ENCODE results near the gene KIRREL3. TPM values are rescaled to one million over a fixed set of nuclear protein-coding genes. Genes with fewer than 3 reads are reported as not detected.

The KIRREL3 gene
- total and polyA plus RNA-seq, 4 donors: 0.90 TPM; not detected in 3

GRCh38 chr11:126696982-126697381, 303.6 kb downstream of the KIRREL3 start:
- intact Hi-C loops (cut with DNase I): no loop called here
- 88 to 90% methylated on average over 8 of the region's 8 CpGs for WGBS, 2 donors

GRCh38 chr11:126695293-126695692, 305.3 kb downstream of the KIRREL3 start:
- peaks cover 5% of the 10 kb centered on the region for H3K9me3 ChIP-seq (ENCODE audit: control insufficient read depth, low read length)
- intact Hi-C loops (cut with DNase I): no loop called here

More at GRCh38 chr11:126696982-126697381, 303.6 kb downstream of the KIRREL3 start:
- H3K9me3 ChIP-seq (ENCODE audit: control insufficient read depth, low read length): peaks cover 5% of the 10 kb centered on the region
- H3K4me3 ChIP-seq (ENCODE audit: low read length in 2 of 2): no peak overlapping the region
- ATAC-seq (ENCODE audit: low FRiP score) (no peak), DNase-seq (no peak)
- no peaks in the 10 kb centered on the region for H3K4me1 ChIP-seq (ENCODE audit: control insufficient read depth in 1 of 2, insufficient read depth in 2 of 2, low read length in 2 of 2)
- H3K27ac ChIP-seq (ENCODE audit: low read depth in 1 of 2, low read length in 2 of 2): no peak overlapping the region
- H3K36me3 ChIP-seq (ENCODE audit: control insufficient read depth in 1 of 2, insufficient read depth in 2 of 2, low read length in 1 of 2): no peaks in the 10 kb centered on the region
- H3K27me3 ChIP-seq (ENCODE audit: control insufficient read depth in 1 of 2, insufficient read depth in 2 of 2, low read length in 1 of 2): no peaks in the 10 kb centered on the region

GRCh38 chr11:126694065-126694625, 306.4 kb downstream of the KIRREL3 start:
- H3K9me3 ChIP-seq (ENCODE audit: control insufficient read depth, low read length): peaks cover 5% of the 10 kb centered on the region
- H3K36me3 ChIP-seq (ENCODE audit: control insufficient read depth in 1 of 2, insufficient read depth in 2 of 2, low read length in 1 of 2): no peaks in the 10 kb centered on the region
- no peak for ATAC-seq (ENCODE audit: low FRiP score)
- no peaks in the 10 kb centered on the region for H3K4me1 ChIP-seq (ENCODE audit: control insufficient read depth in 1 of 2, insufficient read depth in 2 of 2, low read length in 2 of 2)
- no peak overlapping the region for H3K4me3 ChIP-seq (ENCODE audit: low read length in 2 of 2)
- intact Hi-C loops (cut with DNase I): no loop called here
- no peaks in the 10 kb centered on the region for H3K27me3 ChIP-seq (ENCODE audit: control insufficient read depth in 1 of 2, insufficient read depth in 2 of 2, low read length in 1 of 2)
- H3K27ac ChIP-seq (ENCODE audit: low read depth in 1 of 2, low read length in 2 of 2): no peak overlapping the region
- 60 to 61% methylated on average over 11 of the region's 11 CpGs for WGBS, 2 donors
- DNase-seq: no peak

More at GRCh38 chr11:126695293-126695692, 305.3 kb downstream of the KIRREL3 start:
- ATAC-seq (ENCODE audit: low FRiP score) (no peak), DNase-seq (no peak)
- H3K27ac ChIP-seq (ENCODE audit: low read depth in 1 of 2, low read length in 2 of 2): no peak overlapping the region
- H3K4me3 ChIP-seq (ENCODE audit: low read length in 2 of 2): no peak overlapping the region
- H3K4me1 ChIP-seq (ENCODE audit: control insufficient read depth in 1 of 2, insufficient read depth in 2 of 2, low read length in 2 of 2): no peaks in the 10 kb centered on the region
- H3K36me3 ChIP-seq (ENCODE audit: control insufficient read depth in 1 of 2, insufficient read depth in 2 of 2, low read length in 1 of 2): no peaks in the 10 kb centered on the region
- no peaks in the 10 kb centered on the region for H3K27me3 ChIP-seq (ENCODE audit: control insufficient read depth in 1 of 2, insufficient read depth in 2 of 2, low read length in 1 of 2)
- 69 to 70% methylated on average over 4 of the region's 4 CpGs for WGBS, 2 donors

- WGBS, 2 donors: 82 to 84% methylated on average over 2 of the region's 2 CpGs
- Histone ChIP-seq H3K36me3 (ENCODE audit: control insufficient read depth in 1 of 2, insufficient read depth in 2 of 2, low read length in 1 of 2) (no peaks in the 10 kb centered on the region), H3K9me3 (ENCODE audit: control insufficient read depth, low read length) (peaks cover 2% of the 10 kb centered on the region), H3K4me3 (ENCODE audit: low read length in 2 of 2) (no peak overlapping the region), H3K27ac (ENCODE audit: low read depth in 1 of 2, low read length in 2 of 2) (no peak overlapping the region), H3K4me1 (ENCODE audit: control insufficient read depth in 1 of 2, insufficient read depth in 2 of 2, low read length in 2 of 2) (no peaks in the 10 kb centered on the region), H3K27me3 (ENCODE audit: control insufficient read depth in 1 of 2, insufficient read depth in 2 of 2, low read length in 1 of 2) (no peaks in the 10 kb centered on the region)
- DNase-seq: no peak
- intact Hi-C loops (cut with DNase I): no loop called here
- no peak for ATAC-seq (ENCODE audit: low FRiP score)
These were observed 313.1 kb downstream of the KIRREL3 start for GRCh38 chr11:126687477-126687876.

GRCh38 chr11:126686938-126687337, 313.6 kb downstream of the KIRREL3 start:
- ATAC-seq (ENCODE audit: low FRiP score): no peak
- no peaks in the 10 kb centered on the region for H3K9me3 ChIP-seq (ENCODE audit: control insufficient read depth, low read length)
- H3K27me3 ChIP-seq (ENCODE audit: control insufficient read depth in 1 of 2, insufficient read depth in 2 of 2, low read length in 1 of 2): no peaks in the 10 kb centered on the region
- no peaks in the 10 kb centered on the region for H3K4me1 ChIP-seq (ENCODE audit: control insufficient read depth in 1 of 2, insufficient read depth in 2 of 2, low read length in 2 of 2)
- no peak overlapping the region for H3K4me3 ChIP-seq (ENCODE audit: low read length in 2 of 2)
- H3K36me3 ChIP-seq (ENCODE audit: control insufficient read depth in 1 of 2, insufficient read depth in 2 of 2, low read length in 1 of 2): no peaks in the 10 kb centered on the region
- no peak overlapping the region for H3K27ac ChIP-seq (ENCODE audit: low read depth in 1 of 2, low read length in 2 of 2)
- no peak for DNase-seq
- intact Hi-C loops (cut with DNase I): no loop called here
- WGBS, 2 donors: 54 to 61% methylated on average over 4 of the region's 4 CpGs

GRCh38 chr11:126683766-126684728, 316.5 kb downstream of the KIRREL3 start:
- ATAC-seq (ENCODE audit: low FRiP score): peak; percentile 22
- H3K9me3 ChIP-seq (ENCODE audit: control insufficient read depth, low read length): no peaks in the 10 kb centered on the region
- WGBS, 2 donors: 80 to 83% methylated on average over 19 of the region's 19 CpGs
- no peaks in the 10 kb centered on the region for H3K4me1 ChIP-seq (ENCODE audit: control insufficient read depth in 1 of 2, insufficient read depth in 2 of 2, low read length in 2 of 2)
- H3K4me3 ChIP-seq (ENCODE audit: low read length in 2 of 2): no peak overlapping the region
- intact Hi-C loops (cut with DNase I): no loop called here
- no peak overlapping the region for H3K27ac ChIP-seq (ENCODE audit: low read depth in 1 of 2, low read length in 2 of 2)
- no peaks in the 10 kb centered on the region for H3K27me3 ChIP-seq (ENCODE audit: control insufficient read depth in 1 of 2, insufficient read depth in 2 of 2, low read length in 1 of 2)
- DNase-seq: no peak
- H3K36me3 ChIP-seq (ENCODE audit: control insufficient read depth in 1 of 2, insufficient read depth in 2 of 2, low read length in 1 of 2): no peaks in the 10 kb centered on the region

GRCh38 chr11:126682590-126682989, 318.0 kb downstream of the KIRREL3 start:
- intact Hi-C loops (cut with DNase I): no loop called here
- no peaks in the 10 kb centered on the region for H3K27me3 ChIP-seq (ENCODE audit: control insufficient read depth in 1 of 2, insufficient read depth in 2 of 2, low read length in 1 of 2)
- WGBS, 2 donors: 87 to 89% methylated on average over 8 of the region's 8 CpGs

GRCh38 chr11:126680700-126681099, 319.9 kb downstream of the KIRREL3 start:
- H3K9me3 ChIP-seq (ENCODE audit: control insufficient read depth, low read length): no peaks in the 10 kb centered on the region
- H3K36me3 ChIP-seq (ENCODE audit: control insufficient read depth in 1 of 2, insufficient read depth in 2 of 2, low read length in 1 of 2): no peaks in the 10 kb centered on the region
- no peaks in the 10 kb centered on the region for H3K4me1 ChIP-seq (ENCODE audit: control insufficient read depth in 1 of 2, insufficient read depth in 2 of 2, low read length in 2 of 2)
- no peaks in the 10 kb centered on the region for H3K27me3 ChIP-seq (ENCODE audit: control insufficient read depth in 1 of 2, insufficient read depth in 2 of 2, low read length in 1 of 2)
- WGBS, 2 donors: 11 to 24% methylated on average over 3 of the region's 3 CpGs
- ATAC-seq (ENCODE audit: low FRiP score) (no peak), DNase-seq (no peak)
- no peak overlapping the region for H3K4me3 ChIP-seq (ENCODE audit: low read length in 2 of 2)
- H3K27ac ChIP-seq (ENCODE audit: low read depth in 1 of 2, low read length in 2 of 2): no peak overlapping the region
- intact Hi-C loops (cut with DNase I): no loop called here

More at GRCh38 chr11:126682590-126682989, 318.0 kb downstream of the KIRREL3 start:
- no peaks in the 10 kb centered on the region for H3K9me3 ChIP-seq (ENCODE audit: control insufficient read depth, low read length)
- H3K27ac ChIP-seq (ENCODE audit: low read depth in 1 of 2, low read length in 2 of 2): no peak overlapping the region
- H3K4me1 ChIP-seq (ENCODE audit: control insufficient read depth in 1 of 2, insufficient read depth in 2 of 2, low read length in 2 of 2): no peaks in the 10 kb centered on the region
- H3K4me3 ChIP-seq (ENCODE audit: low read length in 2 of 2): no peak overlapping the region
- ATAC-seq (ENCODE audit: low FRiP score) (no peak), DNase-seq (no peak)
- no peaks in the 10 kb centered on the region for H3K36me3 ChIP-seq (ENCODE audit: control insufficient read depth in 1 of 2, insufficient read depth in 2 of 2, low read length in 1 of 2)
